ENCODE results near the gene IFITM5.
"Not testable (repeated sequence)": the region's sequence is repeated elsewhere in the genome, so short reads cannot be mapped to it uniquely, and the experiment has no call there.

IFITM5 gene

DNA sequence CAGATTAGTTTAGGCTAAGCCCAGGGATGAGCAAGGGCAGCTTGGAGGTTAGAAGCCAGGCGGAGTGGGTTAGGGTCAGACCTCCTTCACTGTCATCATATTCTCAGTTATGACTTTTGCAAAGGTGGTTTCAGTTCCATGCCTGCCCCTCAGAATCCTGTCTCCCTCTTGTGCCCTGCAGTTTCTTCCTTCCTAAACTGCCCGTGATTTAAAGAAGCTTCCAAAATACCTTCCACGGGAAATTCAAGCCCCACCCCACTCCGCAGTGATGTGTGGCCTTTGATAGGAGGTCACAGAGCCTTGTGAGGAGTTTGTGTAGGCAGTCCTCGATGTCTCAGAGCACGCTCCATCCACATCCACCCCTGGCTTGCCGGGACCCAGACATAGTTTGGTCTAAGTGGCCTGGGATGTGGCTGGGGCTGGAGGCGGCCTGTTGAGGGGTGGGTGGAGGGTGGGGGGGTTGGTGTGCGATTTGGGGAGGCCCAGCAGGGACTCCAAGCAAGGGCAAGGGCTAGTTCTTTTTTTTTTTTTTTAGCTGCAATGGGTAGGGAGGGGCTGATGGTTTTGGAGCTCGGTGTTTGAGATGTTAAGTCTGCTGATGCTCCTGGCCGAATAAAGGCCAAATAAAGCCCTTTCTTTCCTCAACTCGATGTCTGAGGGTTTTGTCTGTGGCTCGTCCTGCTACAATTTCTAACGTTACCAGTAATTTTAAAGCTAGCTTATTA lies 12.9 kb upstream of the IFITM5 start:
- DNase-seq (ENCODE audit: low read depth): no peak

DNA sequence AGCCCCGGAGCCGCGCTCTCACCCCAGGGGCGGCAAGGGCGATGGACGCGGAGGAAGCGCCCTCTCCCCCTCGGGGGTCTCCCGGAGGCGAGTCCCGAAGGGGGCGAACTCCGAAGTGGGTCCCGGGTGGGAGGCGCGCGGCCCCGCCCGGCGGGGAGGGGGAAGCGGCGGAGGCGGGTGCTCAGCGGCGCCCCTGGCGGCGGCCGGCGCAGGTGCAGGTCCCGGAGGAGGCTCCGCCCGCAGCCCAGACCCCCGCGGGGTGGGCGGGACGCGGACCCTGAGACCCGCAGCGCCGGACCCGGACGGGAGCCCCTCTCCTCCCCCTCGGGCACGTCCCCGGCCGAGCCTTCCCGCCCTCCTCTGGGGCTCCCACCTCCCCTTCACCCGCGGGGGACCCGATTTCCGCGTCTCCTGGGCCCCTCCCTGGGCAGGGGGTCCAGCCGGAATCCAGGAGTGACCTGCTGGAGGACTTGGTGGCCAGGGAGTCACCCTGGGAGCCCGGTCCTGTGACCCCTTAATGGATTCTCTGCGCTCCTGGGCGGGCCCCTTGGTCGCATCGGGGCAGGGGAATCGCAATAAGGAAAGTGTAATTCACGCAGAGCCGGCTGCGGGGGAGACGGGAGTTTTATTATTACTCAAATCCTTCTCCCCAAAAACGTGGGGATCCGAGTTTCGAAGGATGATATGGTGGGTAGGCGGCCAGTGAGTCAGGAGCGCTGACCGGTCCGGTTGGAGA lies 11.9 kb upstream of the IFITM5 start:
- DNase-seq (ENCODE audit: low read depth): not testable (repeated sequence)

DNA sequence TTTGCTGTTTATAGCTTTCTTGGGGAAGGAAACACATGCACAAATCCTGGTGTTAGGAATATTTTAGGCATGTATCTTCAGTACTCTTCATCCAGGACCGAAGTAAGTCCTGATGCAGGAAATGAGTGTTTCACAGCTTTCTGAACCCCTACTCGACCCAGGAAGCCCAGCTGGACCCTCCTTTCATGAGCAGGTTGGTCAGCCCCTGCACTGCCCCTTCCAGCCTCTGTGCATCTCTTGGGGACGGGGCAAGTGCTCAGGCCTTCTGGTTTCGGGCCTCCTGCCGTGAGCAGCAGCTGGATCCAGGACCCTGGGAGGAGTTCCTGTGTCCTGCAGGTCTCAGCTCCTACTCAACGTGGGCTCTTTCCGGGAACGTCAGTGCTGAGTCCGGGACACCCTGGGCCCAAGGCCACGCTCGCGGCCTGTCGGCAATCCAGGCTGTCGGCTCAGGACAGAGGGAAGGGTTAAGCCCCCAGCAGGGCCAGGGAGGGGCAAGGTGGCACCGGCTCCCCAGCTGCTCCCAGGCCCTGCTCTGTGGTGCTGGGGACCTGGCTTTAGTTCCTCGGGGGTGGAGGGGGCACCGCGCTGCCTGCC lies 10.8 kb upstream of the IFITM5 start:
- DNase-seq (ENCODE audit: low read depth): not testable (repeated sequence)

DNA sequence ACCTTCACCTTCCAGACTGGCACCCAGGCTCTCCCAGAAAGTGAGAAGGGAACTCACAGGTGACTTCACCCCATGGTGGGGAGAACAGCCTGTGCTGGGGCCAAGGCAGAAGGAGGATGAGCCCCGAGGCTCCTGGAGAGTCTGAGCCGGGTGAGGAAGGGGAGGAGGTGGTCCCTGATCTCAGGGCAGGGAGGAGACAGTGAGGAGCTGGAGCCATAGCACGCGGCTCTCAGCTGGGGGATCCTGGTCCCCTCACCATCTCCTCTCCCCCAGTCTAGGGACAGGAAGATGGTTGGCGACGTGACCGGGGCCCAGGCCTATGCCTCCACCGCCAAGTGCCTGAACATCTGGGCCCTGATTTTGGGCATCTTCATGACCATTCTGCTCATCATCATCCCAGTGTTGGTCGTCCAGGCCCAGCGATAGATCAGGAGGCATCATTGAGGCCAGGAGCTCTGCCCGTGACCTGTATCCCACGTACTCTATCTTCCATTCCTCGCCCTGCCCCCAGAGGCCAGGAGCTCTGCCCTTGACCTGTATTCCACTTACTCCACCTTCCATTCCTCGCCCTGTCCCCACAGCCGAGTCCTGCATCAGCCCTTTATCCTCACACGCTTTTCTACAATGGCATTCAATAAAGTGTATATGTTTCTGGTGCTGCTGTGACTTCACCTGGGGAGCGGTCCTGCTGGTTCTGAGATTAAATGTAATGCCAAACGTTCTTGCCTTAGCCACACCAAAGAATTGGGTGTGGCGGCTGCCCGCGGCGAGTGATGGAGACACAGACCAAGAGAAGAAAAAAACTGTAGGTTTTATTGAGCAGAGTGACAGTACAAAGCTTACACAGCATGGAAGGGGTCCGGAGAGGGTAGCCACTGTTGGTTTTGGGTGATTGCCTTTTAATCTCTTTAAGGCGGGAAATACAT lies 9.7 kb upstream of the IFITM5 start:
- DNase-seq (ENCODE audit: low read depth): not testable (repeated sequence)

DNA sequence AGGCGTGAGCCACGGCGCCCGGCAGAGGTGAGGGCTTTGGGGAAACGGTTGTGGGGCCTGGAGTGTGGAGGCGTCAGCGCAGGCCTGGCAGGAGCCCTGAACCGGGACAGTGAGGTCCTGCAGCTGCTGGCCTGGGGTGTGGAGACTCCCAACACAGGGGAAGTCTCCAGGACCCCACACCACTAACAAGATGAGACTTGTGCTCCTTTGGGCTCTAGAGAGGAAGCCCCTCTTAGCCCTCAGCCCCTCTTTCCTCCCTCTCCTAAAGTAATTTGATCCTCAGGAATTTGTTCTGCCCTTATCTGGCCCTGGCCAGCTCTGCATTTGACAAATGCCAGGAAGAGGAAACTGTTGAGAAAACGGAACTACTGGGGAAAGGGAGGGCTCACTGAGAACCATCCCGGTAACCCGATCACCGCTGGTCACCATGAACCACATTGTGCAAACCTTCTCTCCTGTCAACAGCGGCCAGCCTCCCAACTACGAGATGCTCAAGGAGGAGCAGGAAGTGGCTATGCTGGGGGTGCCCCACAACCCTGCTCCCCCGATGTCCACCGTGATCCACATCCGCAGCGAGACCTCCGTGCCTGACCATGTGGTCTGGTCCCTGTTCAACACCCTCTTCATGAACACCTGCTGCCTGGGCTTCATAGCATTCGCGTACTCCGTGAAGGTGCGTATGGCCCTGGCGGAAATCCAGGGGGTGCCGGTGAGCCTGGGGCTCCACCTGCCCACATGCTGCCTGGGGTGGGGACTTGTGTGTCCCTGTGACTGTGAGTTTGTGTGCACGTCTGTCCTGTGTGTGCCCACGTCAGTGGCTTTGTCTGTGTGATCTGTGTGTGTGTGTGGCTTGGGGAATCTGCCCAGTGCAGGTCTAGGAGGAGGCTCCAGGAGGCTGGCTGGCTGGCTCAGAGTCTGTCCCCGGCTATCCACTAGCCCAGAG lies 8.7 kb upstream of the IFITM5 start, which contains the start of gene IFITM2:
TSS of gene IFITM2 (plus strand) at position 51 of the 943 bp plus-strand sequence. CDS start at position 428, 377 bp downstream.
- not testable (repeated sequence) for DNase-seq (ENCODE audit: low read depth)

DNA sequence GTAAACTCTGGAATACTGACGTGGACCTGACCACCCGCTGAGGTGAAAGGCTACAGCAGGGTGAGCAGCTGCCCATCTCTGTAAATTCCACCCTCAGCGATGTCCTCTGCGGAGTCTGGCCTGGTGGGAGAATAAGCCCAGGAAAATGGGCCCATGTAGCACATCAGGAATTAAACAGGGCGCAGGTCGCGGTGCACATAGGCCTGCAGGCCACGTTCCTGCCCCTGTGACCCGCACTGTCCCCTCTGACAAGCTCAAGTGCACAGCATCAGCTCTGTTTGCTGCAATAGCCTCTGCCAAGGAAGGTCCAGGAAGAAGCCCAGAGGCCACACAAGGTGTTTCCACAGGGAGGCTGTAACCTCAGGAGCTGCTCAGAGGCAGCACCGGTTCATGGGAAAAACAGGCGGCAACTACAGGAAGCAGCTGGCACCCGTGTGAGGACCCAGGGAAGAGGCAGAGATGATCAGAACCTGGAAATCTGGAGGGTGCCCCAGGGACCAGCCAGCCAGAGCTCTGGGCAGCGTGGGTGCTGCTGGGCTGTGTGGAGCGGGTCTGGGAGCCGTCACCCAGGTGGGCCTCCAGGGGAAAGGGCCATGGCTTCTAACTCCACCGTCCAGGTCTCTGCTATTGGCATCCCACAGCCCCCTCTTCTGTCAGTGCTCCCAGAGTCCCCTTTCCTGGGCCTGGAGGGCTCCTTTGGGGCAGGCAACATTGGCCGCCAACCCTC lies 7.5 kb upstream of the IFITM5 start:
- DNase-seq (ENCODE audit: low read depth): no peak

DNA sequence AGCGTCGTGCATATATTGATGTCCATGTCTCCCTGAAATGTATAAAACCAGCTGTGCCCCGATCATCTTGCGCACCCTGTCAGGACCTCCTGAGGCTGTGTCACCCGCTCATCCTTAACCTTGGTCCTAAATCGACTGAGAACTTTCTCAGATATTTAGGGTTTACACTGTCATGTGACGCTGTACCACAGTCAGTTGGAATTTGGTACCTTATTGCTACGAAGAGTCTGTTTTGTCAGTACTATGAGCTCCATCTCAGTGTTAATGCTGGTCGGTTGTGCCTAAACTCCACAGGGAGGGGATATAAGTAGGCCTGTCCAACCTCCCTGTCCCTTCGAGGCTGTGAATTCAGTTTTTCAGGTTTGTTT lies 6.5 kb upstream of the IFITM5 start:
- DNase-seq (ENCODE audit: low read depth): no peak

DNA sequence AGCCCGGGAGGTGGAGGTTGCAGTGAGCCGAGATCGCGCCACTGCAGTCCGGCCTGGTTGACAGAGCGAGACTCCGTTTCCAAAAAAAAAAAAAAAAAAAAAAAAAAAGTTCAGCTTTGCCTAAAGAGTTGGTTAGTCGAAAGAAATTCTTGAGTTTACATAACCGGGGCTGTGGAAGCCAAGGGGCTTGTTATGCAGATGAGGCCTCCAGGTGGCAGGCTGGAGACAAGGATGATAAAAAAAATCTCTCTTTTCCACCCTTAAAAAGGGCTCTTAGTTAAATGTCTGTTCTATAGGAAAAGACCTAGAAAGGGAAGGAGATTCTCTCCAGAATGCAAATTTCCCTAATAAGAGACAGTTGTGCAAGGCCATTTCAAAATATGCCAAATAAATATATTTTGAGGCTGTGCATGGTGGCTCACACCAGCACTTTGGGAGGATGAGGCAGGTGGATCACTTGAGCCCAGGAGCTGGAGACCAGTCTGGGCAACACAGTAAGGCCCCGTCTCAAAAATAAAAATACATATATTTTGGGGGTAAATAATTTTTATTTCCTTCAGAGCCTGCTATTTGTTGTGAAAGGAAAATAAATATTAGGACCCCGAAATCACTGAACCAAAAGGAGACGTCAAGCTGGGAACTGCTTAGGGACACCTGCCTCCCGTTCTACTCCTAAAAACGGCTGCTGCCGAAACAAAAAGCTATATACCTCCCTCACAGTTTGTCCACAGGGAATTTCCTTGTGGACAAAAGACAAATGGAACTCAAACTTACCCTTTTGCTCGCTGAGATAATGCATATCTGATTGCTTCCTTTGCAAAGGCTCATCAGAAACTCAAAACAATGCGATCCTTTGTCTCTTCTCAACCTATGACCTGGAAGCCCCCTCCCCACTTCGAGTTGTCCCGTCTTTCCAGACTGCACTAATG lies 5.9 kb upstream of the IFITM5 start:
- no peak for DNase-seq (ENCODE audit: low read depth)

DNA sequence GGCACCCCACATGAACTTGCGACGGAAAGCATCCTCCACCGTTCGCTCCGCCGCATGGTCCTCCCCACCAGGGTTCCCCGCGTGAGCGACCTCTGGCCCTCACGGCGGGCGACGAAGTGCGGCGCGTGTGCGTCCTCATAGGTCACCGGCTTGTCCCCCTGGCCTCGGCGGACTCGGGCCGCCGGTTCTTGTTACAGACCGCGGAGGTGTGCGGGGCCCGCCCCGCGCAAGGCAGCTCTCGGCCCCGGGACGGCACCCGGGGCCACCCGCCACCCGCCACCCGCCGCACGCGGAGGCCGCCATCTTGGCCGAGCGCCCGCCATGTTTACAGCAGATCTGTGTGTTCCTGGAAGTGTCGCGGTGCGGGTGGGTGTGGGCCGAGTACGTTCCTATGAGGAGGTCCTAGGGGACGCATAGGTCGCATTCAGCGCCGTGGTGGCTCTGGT lies 4.8 kb upstream of the IFITM5 start:
- no peak for DNase-seq (ENCODE audit: low read depth)

DNA sequence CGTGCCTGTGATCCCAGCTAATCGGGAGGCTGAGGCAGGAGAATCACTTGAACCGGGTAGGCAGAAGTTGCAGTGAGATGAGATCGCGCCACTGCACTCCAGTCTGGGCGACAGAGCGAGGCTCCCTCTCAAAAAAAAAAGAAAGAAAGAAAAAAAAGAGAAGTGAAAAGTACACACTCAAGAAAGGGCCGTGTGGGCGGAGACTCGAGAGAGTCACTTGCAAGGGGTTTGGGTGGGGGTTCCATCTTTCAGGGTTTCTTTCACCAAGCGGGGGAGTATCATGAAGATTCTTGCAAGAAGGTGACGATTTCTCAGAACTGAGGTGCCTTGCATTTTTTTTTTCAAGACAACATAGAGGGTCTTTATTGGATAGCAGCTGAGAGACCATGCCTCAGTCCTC lies 4.0 kb upstream of the IFITM5 start:
- DNase-seq (ENCODE audit: low read depth): no peak

DNA sequence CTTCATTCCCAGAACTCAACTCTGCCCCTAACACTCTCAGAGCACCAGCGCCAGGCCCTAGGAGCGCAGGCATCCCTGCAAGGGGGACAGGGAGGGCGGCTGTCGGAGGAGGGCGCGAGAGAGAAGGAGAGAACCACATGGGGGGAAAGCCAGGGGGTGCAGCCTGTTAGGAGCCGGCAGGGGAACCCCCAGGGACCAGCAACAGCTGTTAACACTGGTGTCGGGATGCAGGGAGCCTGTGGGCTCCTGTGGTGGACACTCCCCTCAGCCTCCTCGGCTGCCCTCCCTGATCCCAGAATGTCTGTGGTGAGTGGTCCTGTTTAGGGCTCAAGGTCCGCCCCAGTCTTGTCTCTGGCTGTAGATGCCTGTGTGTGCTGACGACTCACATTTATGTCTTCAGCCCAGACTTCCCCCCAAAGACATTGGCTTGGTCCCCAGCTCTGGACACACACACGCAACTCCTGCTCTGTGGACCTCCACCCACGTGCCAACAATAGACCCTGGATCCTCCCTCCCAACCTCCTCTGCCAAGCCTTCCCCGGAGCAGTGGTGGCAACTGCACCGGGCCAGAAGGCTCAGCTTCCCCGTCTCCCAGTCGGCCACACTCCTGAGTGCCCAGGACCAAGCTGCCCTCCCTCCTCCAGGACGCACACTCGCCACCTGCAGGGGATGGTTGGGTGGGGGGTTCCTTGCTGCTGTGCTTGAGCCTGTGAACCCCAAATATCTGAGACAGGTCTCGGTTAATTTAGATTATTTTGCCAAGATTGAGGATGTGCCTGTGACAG lies 817 bp upstream of the IFITM5 start:
- no peak for DNase-seq (ENCODE audit: low read depth)

DNA sequence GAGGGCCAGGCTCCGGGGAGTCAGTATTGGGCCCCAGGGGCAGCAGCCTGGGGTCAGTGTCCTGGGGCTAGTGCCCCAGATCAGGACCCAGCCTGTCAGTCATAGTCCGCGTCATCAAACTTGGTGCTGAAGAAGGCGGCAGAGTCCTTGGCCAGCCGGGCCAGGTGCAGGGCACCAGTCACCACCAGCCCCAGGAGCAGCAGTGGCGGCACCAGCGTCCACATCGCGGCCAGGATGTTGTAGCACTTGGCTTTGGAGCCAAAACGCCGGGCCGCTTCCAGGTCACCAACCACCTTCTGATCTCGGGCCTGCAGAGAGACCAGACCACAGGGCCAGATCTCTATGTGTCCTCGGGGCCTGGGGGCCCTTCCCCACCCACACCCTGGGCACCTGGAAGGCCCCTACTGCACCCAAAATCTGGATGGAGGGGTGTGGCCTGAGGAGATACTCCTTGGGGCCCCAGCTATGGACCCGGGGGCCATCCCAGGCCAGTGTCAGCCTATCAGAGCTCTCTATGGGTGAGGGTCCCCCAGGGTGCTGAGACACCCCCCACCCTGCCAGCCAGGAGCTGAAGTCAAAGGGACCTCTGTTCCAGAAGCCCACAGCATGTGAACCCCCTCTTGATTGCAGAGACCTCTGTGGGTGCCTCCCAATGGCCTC lies 790 bp downstream of the IFITM5 start:
- DNase-seq (ENCODE audit: low read depth): no peak

DNA sequence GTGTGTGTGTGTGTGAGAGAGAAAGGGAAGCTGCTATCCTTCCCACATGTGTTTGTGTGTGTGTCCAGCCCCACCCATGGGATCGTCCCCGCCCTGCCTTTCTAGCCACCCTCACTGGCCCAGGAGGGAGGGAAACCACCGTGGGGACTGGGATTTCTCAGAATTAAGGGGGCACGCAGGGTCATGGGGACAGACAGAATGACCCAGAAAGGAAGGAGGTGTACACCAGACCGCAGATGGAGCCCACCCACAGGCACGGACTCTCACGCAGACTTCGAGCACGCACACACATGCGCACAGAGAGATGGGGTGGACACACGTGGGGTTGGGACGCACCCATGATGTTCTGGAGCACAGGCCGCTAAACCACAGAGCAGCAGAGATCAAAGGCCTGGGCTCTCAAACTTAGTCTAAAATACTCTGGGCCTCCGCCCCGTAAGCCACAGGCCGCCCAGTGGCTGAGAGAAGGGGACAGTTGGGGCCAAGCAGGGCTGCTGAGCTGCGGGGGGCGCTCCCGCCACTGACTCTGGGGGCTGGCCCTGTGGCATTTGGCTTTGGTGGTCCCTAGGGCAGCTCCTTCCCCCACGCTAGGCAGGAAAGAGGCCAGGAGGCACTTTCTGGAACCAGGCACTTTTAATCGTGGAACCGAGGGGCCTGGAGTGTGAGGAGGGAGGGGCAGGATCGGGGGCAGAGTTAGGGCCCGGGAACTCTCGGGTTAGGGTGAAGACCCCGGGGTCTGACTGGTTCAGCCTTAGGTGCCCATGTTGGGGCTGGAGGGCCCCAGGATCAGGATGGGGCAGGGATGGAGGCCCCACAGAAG lies 1.5 kb downstream of the IFITM5 start:
- DNase-seq (ENCODE audit: low read depth): no peak

DNA sequence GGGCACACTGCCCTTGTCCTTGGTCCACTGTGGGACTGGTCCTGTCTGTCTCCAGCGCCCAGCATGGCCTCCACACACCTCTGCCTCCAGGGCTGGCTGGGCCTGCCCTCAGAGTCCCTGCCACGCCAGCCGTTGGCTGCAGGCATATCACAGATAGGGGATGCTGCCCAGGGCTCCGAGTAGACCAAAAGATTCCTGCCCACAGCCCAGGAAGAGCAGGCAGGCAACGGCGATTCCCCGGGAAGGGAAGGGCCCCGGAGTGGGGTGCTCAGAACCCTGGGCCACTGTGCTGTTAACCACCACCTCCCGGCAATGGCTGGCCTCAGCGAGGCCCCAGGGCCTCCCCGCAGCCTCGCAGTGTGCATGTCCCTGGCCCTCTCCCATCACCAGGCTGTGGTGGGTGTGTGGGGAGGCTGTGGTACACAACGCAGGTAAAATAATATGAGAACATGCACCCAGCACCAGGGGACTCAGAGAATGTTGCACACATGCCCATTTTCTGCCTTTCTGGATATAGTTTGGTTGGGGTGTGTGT lies 2.2 kb downstream of the IFITM5 start:
- no peak for DNase-seq (ENCODE audit: low read depth)

DNA sequence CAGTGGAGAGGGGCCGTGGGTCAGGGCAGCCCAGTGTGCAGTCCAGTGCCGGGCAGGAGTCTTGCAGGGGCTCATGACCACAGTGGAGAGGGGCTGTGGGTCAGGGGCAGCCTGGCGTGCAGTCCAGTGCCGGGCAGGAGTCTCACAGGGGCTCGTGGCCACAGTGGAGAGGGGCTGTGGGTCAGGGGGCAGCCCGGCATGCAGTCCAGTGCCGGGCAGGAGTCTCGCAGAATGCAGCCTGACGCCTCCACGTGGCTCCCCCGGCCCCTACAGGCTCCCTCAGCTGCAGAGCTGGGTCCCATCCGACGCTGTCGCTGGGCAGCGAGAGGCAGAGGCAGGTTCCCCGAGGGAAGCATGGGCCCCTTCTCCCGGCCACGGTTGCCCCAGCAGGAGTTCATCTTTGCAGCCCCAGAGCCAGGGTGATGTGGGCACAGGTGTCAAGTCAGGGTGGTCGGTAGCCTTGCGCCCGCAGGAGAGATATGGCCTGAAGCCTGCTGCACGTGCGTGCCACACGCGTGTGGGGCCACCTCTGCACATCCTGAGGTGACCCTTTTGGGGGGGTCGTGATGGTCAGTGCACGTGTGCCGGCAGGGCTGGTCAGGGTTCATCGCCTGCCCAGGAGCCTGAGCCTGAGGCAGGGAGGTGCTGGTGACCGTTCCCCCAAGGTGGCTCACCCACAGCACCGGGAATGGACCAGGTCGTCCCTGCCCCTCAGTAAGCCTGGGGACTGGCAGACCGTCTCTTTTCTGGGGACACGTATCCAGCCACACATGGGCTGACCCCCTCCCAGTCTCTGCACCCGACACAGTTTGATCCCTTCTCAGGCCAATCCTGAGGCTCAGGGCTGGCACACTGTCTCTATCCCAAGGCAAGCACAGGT lies 2.9 kb downstream of the IFITM5 start:
- no peak for DNase-seq (ENCODE audit: low read depth)
